Measurements from ENCODE around the gene EPN3. TPM values are rescaled to one million over a fixed set of nuclear protein-coding genes. Genes with fewer than 3 reads are reported as not detected.

EPN3 gene
- total RNA-seq, 4 donors from 2014 or later: 7.3 TPM; not detected in 3

DNA sequence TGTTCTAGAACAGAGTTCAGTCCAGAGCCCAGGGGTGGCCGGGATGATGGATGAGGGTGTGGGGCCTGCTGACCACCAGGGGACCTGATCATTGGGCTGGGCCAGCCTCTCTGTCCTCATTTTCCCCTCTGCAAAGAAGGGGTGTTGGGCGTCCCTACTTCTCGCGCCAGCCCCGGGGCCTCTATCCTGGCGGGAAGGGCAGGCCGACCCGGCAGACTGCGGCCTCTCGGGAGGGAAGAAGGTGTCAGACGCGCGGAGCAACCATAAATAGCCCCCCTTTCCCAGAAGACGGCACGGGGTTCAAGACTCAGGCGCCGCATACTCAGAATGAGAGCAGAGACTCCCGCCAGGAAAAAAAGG lies 26.0 kb downstream of the EPN3 start:
- Histone ChIP-seq H3K4me1 (peaks cover 5 to 54% (median 32%) of the 10 kb centered on the region in 3 donors), H3K27ac (no peak overlapping the region), H3K36me3 (peaks cover 0 to 32% of the 10 kb centered on the region in 2 donors), H3K9me3 (no peaks in the 10 kb centered on the region), H3K27me3 (peaks cover 77% of the 10 kb centered on the region), H3K4me3 (peak overlapping the region in 1 of 2 donors; percentile 65)
- WGBS, 2 donors (ENCODE audit: low coverage in 1 of 2): no CpG with 5 or more reads among the region's 18 CpGs
- no peak for ATAC-seq
- TF ChIP-seq, protein P1, sequence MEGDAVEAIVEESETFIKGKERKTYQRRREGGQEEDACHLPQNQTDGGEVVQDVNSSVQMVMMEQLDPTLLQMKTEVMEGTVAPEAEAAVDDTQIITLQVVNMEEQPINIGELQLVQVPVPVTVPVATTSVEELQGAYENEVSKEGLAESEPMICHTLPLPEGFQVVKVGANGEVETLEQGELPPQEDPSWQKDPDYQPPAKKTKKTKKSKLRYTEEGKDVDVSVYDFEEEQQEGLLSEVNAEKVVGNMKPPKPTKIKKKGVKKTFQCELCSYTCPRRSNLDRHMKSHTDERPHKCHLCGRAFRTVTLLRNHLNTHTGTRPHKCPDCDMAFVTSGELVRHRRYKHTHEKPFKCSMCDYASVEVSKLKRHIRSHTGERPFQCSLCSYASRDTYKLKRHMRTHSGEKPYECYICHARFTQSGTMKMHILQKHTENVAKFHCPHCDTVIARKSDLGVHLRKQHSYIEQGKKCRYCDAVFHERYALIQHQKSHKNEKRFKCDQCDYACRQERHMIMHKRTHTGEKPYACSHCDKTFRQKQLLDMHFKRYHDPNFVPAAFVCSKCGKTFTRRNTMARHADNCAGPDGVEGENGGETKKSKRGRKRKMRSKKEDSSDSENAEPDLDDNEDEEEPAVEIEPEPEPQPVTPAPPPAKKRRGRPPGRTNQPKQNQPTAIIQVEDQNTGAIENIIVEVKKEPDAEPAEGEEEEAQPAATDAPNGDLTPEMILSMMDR (IDR thresholded peaks at IDR 0.05): no peak
- no peak for TF ChIP-seq POLR2AphosphoS5 (IDR thresholded peaks at IDR 0.05)
- no peak for TF ChIP-seq EP300 (IDR thresholded peaks at IDR 0.05)
- TF ChIP-seq POLR2A (IDR thresholded peaks at IDR 0.05): no peak

DNA sequence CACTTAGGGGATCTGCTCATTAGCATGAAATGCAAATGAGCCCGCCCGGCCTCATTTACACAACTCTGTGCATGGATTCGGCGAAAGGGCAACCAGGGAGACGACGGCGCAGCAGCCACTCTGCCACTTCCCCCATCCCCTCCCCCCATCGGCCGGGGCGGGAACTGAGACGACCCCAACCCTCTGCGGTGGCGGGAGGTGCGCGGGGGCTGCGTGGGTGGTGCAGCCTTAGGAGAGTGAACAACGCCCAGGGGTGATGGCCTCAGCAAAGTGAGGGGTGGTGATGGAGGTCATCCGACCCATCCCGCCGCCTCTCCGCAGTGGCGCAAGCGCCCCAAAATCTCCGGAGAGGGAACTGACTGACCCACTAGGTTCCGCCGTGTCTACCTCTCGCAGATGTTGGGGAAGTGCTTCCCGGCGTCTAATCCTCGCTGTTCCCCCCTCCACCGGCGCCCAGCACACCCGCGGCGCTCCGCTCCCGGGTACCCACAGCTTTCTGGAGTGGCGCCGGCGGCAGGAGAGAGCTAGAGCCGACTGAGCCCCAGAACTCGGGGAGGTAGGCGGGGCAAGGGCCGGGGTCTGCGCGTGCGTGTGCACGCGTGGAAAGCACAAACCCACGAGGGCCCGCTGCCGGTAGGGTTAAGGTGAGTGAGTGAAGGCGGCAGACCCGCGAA lies 26.5 kb downstream of the EPN3 start:
- peaks cover 82% of the 10 kb centered on the region for H3K27me3 ChIP-seq
- peak overlapping the region in 1 of 2 donors; percentile 65 for H3K4me3 ChIP-seq
- no peak for ATAC-seq

DNA sequence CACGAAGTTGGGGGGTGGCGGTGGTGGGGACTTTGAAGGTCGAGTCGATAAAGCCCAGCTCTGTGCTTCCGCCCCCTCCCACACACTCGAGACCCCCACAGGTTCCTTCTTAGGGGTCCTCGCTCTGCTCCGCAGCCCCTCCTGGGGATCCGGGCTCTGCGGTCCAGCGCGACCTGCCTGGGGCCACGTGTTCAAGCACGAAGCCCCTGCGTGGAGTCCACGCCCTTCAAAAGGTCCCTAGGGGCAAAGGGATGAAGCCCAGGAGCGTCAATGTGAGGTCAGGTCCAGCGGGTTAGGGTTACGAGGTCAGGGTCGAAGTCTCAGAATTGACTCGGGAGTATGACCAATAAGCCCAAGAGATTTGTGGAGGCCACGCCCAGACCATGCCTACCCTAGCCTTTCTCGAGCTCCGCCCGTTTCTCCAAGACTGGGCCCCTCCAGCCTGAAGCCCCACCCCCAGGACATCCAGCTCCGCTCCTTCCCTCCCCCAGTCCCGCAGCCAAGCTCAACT lies 27.2 kb downstream of the EPN3 start:
- peak; percentile 48 for ATAC-seq

More for the DNA sequence above, 26.5 kb downstream of the EPN3 start:
- peaks cover 0 to 27% of the 10 kb centered on the region in 2 donors for H3K36me3 ChIP-seq
- H3K9me3 ChIP-seq: no peaks in the 10 kb centered on the region
- H3K27ac ChIP-seq: no peak overlapping the region
- TF ChIP-seq EP300 (IDR thresholded peaks at IDR 0.05): no peak
- no peak for TF ChIP-seq POLR2A (IDR thresholded peaks at IDR 0.05)
- no peak for TF ChIP-seq POLR2AphosphoS5 (IDR thresholded peaks at IDR 0.05)
- TF ChIP-seq, protein P1 (IDR thresholded peaks at IDR 0.05): no peak
- H3K4me1 ChIP-seq: peaks cover 5 to 54% (median 32%) of the 10 kb centered on the region in 3 donors
- 0% methylated on average over 1 to 3 of the region's 55 CpGs for WGBS, 2 donors (ENCODE audit: low coverage in 1 of 2)

DNA sequence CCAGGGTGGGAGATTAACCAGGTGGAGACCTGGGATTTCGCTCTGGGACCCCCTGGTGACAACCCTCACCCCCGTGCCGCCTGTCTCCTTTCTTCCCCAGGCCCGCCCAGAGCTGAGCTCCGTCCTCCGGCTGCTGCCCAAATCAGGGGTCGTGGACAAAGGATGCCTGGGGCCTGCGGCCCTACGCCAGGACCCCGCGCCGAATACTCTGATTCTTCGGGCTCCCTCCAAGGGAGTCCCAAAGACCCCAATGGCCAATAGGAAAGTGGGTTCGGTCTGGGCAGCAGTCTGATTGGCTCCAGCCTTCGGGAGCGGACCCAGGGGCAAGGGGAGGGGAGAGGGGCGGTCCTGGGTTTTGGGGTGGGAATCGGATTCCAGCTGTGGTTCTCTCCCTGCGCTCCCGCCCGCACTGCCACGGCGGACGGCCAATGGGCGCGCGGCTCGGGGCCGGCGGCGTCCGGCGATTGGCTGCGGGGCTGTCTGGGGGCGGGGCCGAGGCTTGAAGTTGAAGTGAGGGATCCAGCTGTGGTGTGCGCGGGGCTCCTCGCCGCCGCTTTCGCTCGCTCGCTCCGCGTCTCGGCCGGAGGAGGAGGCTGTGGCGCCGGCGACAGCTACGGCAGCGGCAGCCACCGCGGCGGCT lies 27.8 kb downstream of the EPN3 start, which contains the start of gene CACNA1G:
Gene CACNA1G (plus strand): TSS at position 531 of the 640 bp plus-strand sequence. CDS start 745 bp downstream, outside the sequence.
- Histone ChIP-seq H3K36me3 (peaks cover 0 to 14% of the 10 kb centered on the region in 2 donors), H3K27me3 (peaks cover 95% of the 10 kb centered on the region), H3K4me3 (peak within 1 kb of the TSS; percentile 21 to 65), H3K4me1 (peaks cover 5 to 64% (median 41%) of the 10 kb centered on the region in 3 donors), H3K9me3 (no peaks in the 10 kb centered on the region), H3K27ac (peak within 1 kb of the TSS in 1 of 4 donors; percentile 30)
- 0% methylated on average over 2 to 3 of the region's 56 CpGs for WGBS, 2 donors (ENCODE audit: low coverage in 1 of 2)
- no peak for TF ChIP-seq POLR2A (IDR thresholded peaks at IDR 0.05)
- TF ChIP-seq, protein P1 (IDR thresholded peaks at IDR 0.05): no peak
- no peak for TF ChIP-seq POLR2AphosphoS5 (IDR thresholded peaks at IDR 0.05)
- no peak for TF ChIP-seq EP300 (IDR thresholded peaks at IDR 0.05)
- ATAC-seq: peak; percentile 91

More for the DNA sequence above, 27.2 kb downstream of the EPN3 start:
- TF ChIP-seq EP300 (IDR thresholded peaks at IDR 0.05): no peak
- no peak for TF ChIP-seq POLR2A (IDR thresholded peaks at IDR 0.05)
- TF ChIP-seq, protein P1 (IDR thresholded peaks at IDR 0.05): no peak
- TF ChIP-seq POLR2AphosphoS5 (IDR thresholded peaks at IDR 0.05): no peak
- WGBS, 2 donors (ENCODE audit: low coverage in 1 of 2): 0% methylated on average over 4 of the region's 27 CpGs; no CpG with 5 or more reads in 1 of the 2 donors
- Histone ChIP-seq H3K4me3 (peak overlapping the region; percentile 21 to 65), H3K27me3 (peaks cover 89% of the 10 kb centered on the region), H3K36me3 (peaks cover 0 to 20% of the 10 kb centered on the region in 2 donors), H3K4me1 (peaks cover 5 to 58% (median 37%) of the 10 kb centered on the region in 3 donors), H3K9me3 (no peaks in the 10 kb centered on the region), H3K27ac (peak overlapping the region in 1 of 4 donors; percentile 30)
